T-cell (primary cell): ENCODE measurements around the gene EFS. TPM values are rescaled to one million over a fixed set of nuclear protein-coding genes. Genes with fewer than 3 reads are reported as not detected.

Experiments
- ATAC-seq, 4 experiments: fragments of 200-7000 bp in 3 of 4; fragments of 150-1000 bp in 1 of 4; cut with Tn5 transposase; replicated peaks in 1 of 4; 1 replicate in 3 of 4; 2 replicates in 1 of 4; pipeline ENCODE4 v1.10.0; 2021; ENCODE audit warnings: moderate library complexity in 3 of 4, mild to moderate bottlenecking in 2 of 4, moderate number of reproducible peaks in 1 of 4
- CTCF ChIA-PET, 2 donors: fragments of 300-600 bp; sonication (Branson Sonifier 250); formaldehyde crosslinking; loops; one replicate each; lab custom pipeline; 2022; ENCODE audit warnings: antibody characterized with exemption in 2 of 2; lab: Charles Lee
- POLR2A ChIA-PET, 2 donors: fragments of 300-600 bp; sonication (Branson Sonifier 250); formaldehyde crosslinking; loops; one replicate each; lab custom pipeline; 2022; ENCODE audit warnings: antibody characterized with exemption in 2 of 2; lab: Charles Lee
- DNase-seq, 35 experiments: peaks; one replicate each; pipeline versions ENCODE4 v3.0.0 to v3.0.0-alpha.2; 2013 to 2023
- H3K27ac ChIP-seq: one replicate; pipeline ENCODE4 v1.5.1; 2013; ENCODE audit warnings: low read length
- H3K27me3 ChIP-seq, 2 experiments: replicated peaks in 1 of 2; 1 replicate in 1 of 2; 2 replicates in 1 of 2; pipeline versions ENCODE4 v1.6.1 to v1.7.0; 2013; ENCODE audit warnings: low read length in 1 of 2, mixed read lengths in 1 of 2; ENCODE audit not compliant: control insufficient read depth in 2 of 2, insufficient read depth in 2 of 2; ENCODE audit errors: extremely low read depth in 1 of 2
- H3K36me3 ChIP-seq, 2 donors: 1 replicate in 1 of 2; 2 replicates in 1 of 2; pipeline versions ENCODE4 v1.6.1 to v1.7.0; 2013; ENCODE audit warnings: low read length in 1 of 2; ENCODE audit not compliant: control insufficient read depth in 2 of 2, insufficient read depth in 1 of 2; ENCODE audit errors: extremely low read depth in 1 of 2
- H3K4me1 ChIP-seq, 2 experiments: 1 replicate in 1 of 2; 2 replicates in 1 of 2; pipeline versions ENCODE4 v1.6.1 to v1.7.0; 2013; ENCODE audit warnings: low read length in 2 of 2, mixed read lengths in 1 of 2; ENCODE audit not compliant: insufficient read depth in 2 of 2, control insufficient read depth in 1 of 2; ENCODE audit errors: extremely low read depth in 1 of 2
- H3K4me3 ChIP-seq, 2 donors: 1 replicate in 1 of 2; 2 replicates in 1 of 2; pipeline versions ENCODE4 v1.5.1 to v1.7.0; 2013; ENCODE audit warnings: mild to moderate bottlenecking in 2 of 2, low read length in 1 of 2, moderate library complexity in 1 of 2; ENCODE audit not compliant: control insufficient read depth in 1 of 2; ENCODE audit errors: extremely low read depth in 1 of 2
- H3K9me3 ChIP-seq: 2 replicates; pipeline ENCODE4 v1.7.0; 2013
- H3K27ac Mint-ChIP-seq, 2 donors: one replicate each; pipeline ENCODE4 v1.8.0; 2020 to 2021; ENCODE audit warnings: mild to moderate bottlenecking in 2 of 2, mixed read lengths in 2 of 2
- H3K27me3 Mint-ChIP-seq, 2 donors: one replicate each; pipeline ENCODE4 v1.8.0; 2021 to 2022; ENCODE audit warnings: mixed read lengths in 2 of 2
- H3K36me3 Mint-ChIP-seq: one replicate; pipeline ENCODE4 v1.8.0; 2021; ENCODE audit warnings: mixed read lengths
- H3K4me1 Mint-ChIP-seq, 3 donors: one replicate each; pipeline ENCODE4 v1.8.0; 2020 to 2022; ENCODE audit warnings: mixed read lengths in 3 of 3, mild to moderate bottlenecking in 1 of 3
- H3K4me3 Mint-ChIP-seq, 3 donors: one replicate each; pipeline ENCODE4 v1.8.0; 2020 to 2022; ENCODE audit warnings: mild to moderate bottlenecking in 3 of 3, mixed read lengths in 3 of 3, moderate library complexity in 3 of 3
- H3K9me3 Mint-ChIP-seq, 3 donors: one replicate each; pipeline ENCODE4 v1.8.0; 2020 to 2022; ENCODE audit warnings: mixed read lengths in 3 of 3
- WGBS: methylation state at CpG from one replicate; pipeline ENCODE4 v1.1.5; 2013; ENCODE audit warnings: missing lambda C conversion rate; ENCODE audit not compliant: insufficient coverage; 5-methylcytosine and 5-hydroxymethylcytosine counted together
- total RNA-seq, 35 experiments: library from RNA in 6 of 35; stranded (reverse) in 6 of 35; fragments of 120-200 nt in 1 of 35; gene quantifications; one replicate each; pipeline versions ENCODE4 v1.2.1 to v1.2.4 and lab custom pipeline; 2013 to 2026

The EFS gene
- total RNA-seq, 5 donors from 2014 or later (not counting 1 experiment from before 2014, with no cell fraction given): 0.15 TPM; not detected in 4

DNA sequence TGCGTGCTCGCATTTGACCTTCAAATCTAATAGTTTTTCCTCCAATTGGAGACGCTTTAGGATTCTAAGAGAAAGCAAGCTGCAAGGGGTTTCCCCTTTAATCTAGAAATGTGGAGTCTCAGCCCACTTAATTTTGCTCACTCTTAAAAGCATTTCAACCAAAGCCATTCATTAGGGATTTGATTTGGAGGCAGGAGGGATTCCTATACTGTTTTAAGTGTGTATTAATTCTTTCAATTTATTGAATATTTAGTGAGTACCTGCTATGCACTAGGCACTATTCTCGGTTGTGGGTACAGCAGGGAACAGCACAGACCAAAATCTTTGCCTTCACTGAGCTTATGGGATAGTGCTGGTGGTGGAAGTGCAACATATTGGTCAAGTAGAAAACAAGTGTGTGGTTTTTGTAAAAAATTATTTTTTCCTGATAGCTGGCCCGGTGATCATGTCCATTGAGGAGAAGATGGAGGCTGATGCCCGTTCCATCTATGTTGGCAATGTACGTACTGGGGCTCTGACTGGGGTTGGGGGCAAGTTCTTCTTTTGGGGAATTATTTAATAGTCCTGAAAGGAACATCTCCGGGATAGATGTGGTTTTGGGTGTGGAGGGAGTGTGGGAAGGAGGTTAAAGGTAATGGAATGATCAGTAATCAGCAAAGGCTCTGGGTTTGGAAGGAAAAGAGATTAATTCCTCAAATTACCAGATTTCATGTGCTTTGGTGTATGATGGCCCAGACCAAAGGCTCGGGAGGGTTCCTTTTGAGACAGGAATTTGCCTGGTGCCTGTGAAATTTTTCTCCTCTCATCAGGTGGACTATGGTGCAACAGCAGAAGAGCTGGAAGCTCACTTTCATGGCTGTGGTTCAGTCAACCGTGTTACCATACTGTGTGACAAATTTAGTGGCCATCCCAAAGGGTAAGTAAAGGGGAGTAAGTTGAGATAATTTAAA, 42.1 kb downstream of the EFS start:
- Mint-ChIP-seq H3K27me3 (no peaks in the 10 kb centered on the region), H3K27ac (peak overlapping the region; percentile 84 to 85), H3K4me1 (peaks cover 30 to 33% (median 30%) of the 10 kb centered on the region in 3 donors), H3K4me3 (peak overlapping the region; percentile 88 to 93 (median 90)), H3K36me3 (peaks cover 23% of the 10 kb centered on the region), H3K9me3 (no peaks in the 10 kb centered on the region)
- H3K4me1 ChIP-seq: peaks cover 10 to 26% of the 10 kb centered on the region in 2 experiments
- POLR2A ChIA-PET: interaction anchor here (0.5 to 3.0 kb wide), 7 partner anchors 12 to 228 kb away, joined by 3 to 30 read pairs (median 5); partner anchors contain the start of genes ACIN1 (in 1 of the 2), C14orf119 (in 1 of the 2), NGDN (in 1 of the 2) and PPP1R3E (in 1 of the 2)
- peaks cover 6 to 32% of the 10 kb centered on the region in 2 donors for H3K36me3 ChIP-seq
- H3K27ac ChIP-seq: peak overlapping the region; percentile 78
- ATAC-seq (no peak), DNase-seq (no peak)
- CTCF ChIA-PET: interaction anchor here (0.5 to 6.6 kb wide), 17 partner anchors 12 to 866 kb away, joined by 3 to 93 read pairs (median 4); partner anchors contain the start of genes HOMEZ (in 1 of the 2), NGDN (in 1 of the 2) and PPP1R3E (in 1 of the 2)
- WGBS: 85% methylated on average over 5 of the region's 10 CpGs
- H3K9me3 ChIP-seq: no peaks in the 10 kb centered on the region
- peaks cover 0 to 3% of the 10 kb centered on the region in 2 experiments for H3K27me3 ChIP-seq
- H3K4me3 ChIP-seq: peak overlapping the region; percentile 80 to 92

DNA sequence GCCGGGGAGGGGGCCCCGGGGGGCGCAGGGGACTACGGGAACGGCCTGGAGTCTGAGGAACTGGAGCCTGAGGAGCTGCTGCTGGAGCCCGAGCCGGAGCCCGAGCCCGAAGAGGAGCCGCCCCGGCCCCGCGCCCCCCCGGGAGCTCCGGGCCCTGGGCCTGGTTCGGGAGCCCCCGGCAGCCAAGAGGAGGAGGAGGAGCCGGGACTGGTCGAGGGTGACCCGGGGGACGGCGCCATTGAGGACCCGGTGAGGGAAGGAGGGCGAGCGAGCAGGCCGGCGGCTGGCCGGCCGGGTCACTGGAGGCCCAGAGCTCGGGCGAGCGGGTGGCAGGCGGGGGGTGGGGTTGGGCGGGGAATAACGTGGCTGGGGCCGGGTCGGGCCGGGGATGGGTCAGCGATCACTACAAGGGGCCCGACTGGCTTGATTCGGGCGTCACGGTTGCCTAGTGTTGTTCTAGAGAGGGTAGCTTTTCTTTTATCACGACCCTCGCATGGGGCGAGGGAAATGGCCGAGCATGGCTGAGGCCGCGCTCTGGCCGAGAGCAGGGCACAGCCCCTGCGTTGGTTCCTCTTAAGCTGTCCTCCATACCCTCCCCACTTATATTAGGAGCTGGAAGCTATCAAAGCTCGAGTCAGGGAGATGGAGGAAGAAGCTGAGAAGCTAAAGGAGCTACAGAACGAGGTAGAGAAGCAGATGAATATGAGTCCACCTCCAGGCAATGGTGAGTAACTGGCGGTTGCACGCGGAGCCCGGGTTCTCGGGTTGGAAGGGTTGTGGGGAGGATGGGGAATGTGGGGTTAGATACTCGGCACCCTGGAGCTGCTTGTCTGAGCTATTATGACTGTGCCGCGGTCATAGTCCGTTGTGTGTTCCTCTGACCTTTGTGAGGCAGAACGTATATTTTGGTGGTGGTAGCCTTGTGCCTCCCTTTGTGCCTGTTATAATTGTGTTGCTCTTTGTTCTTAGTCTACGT, 43.1 kb downstream of the EFS start:
- peaks cover 10 to 26% of the 10 kb centered on the region in 2 experiments for H3K4me1 ChIP-seq
- DNase-seq: peak in 26 of 35 experiments; percentile 11 to 55 (median 28)
- Mint-ChIP-seq H3K4me3 (peak overlapping the region; percentile 88 to 93 (median 90)), H3K27me3 (no peaks in the 10 kb centered on the region), H3K36me3 (peaks cover 23% of the 10 kb centered on the region), H3K9me3 (no peaks in the 10 kb centered on the region), H3K4me1 (peaks cover 30 to 32% (median 30%) of the 10 kb centered on the region in 3 donors), H3K27ac (peak overlapping the region; percentile 84 to 85)
- peak overlapping the region; percentile 78 for H3K27ac ChIP-seq
- H3K4me3 ChIP-seq: peak overlapping the region; percentile 80 to 92
- WGBS: 1% methylated on average over 24 of the region's 64 CpGs
- H3K9me3 ChIP-seq: no peaks in the 10 kb centered on the region
- CTCF ChIA-PET: interaction anchor here (0.5 to 6.6 kb wide), 33 partner anchors 9 to 1885 kb away, joined by 3 to 93 read pairs (median 4); partner anchors contain the start of genes ACIN1 (in 1 of the 2), BCL2L2 (in 1 of the 2), C14orf119 (in 1 of the 2) and HOMEZ (in 1 of the 2)
- H3K36me3 ChIP-seq: peaks cover 6 to 32% of the 10 kb centered on the region in 2 donors
- peaks cover 0 to 6% of the 10 kb centered on the region in 2 experiments for H3K27me3 ChIP-seq
- ATAC-seq: peak in 3 of 4 experiments; percentile 1 to 3 (median 2)
- POLR2A ChIA-PET: interaction anchor here (0.5 to 3.0 kb wide), 15 partner anchors 11 to 819 kb away, joined by 3 to 30 read pairs (median 5); partner anchors contain the start of genes C14orf119 (in 2 of the 2), ACIN1 (in 1 of the 2), DAD1 (in 1 of the 2) and HOMEZ (in 1 of the 2)

DNA sequence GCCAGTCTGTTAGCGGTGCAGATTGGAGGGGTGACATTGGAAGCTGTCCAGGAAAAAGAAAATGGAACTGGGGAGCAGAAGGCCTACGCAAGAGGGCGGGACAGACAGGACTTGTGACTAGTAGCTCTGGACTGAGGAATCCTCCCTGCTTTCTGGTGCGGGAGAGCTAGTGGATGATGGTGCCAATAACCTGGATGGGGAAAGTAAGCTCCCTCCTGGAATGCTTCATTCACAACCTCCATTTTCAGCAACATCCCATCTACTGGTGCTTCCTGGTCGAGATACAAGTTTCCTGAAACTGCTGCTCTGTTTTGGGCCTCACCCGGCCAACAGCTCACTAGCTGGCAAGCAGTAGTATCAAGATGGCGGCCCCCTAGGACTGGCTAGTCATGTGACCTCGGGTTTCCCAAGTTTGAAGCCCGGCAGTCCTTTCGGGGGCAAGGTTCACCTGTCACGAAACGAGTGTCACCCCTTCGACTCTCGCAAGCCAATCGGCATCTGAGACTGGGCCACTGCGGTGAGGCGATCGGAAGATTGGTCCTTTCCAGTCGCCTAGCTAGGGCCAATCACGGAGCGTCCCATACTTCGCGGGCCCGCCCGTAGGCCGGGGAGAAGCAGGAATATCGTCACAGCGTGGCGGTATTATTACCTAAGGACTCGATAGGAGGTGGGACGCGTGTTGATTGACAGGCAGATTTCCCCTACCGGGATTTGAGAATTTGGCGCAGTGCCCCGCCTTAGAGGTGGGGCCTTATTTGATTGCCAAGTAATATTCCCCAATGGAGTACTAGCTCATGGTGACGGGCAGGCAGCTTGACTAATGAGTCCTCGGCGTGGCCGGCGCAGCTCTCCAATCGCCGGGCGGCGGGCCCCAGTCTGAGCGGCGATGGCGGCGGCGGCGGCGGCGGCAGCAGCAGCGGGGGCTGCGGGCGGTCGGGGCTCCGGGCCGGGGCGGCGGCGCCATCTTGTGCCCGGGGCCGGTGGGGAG, 44.1 kb downstream of the EFS start, which contains the start of gene PABPN1:
TSS of gene PABPN1 (plus strand) at position 874 of the 988 bp plus-strand sequence. CDS start at position 887, 13 bp downstream.
- POLR2A ChIA-PET: interaction anchor here (0.6 to 3.0 kb wide), 14 partner anchors 16 to 1580 kb away, joined by 3 to 30 read pairs (median 4); partner anchors contain the start of genes ABHD4 (in 1 of the 2), ACIN1 (in 1 of the 2), C14orf119 (in 1 of the 2) and DAD1 (in 1 of the 2)

DNA sequence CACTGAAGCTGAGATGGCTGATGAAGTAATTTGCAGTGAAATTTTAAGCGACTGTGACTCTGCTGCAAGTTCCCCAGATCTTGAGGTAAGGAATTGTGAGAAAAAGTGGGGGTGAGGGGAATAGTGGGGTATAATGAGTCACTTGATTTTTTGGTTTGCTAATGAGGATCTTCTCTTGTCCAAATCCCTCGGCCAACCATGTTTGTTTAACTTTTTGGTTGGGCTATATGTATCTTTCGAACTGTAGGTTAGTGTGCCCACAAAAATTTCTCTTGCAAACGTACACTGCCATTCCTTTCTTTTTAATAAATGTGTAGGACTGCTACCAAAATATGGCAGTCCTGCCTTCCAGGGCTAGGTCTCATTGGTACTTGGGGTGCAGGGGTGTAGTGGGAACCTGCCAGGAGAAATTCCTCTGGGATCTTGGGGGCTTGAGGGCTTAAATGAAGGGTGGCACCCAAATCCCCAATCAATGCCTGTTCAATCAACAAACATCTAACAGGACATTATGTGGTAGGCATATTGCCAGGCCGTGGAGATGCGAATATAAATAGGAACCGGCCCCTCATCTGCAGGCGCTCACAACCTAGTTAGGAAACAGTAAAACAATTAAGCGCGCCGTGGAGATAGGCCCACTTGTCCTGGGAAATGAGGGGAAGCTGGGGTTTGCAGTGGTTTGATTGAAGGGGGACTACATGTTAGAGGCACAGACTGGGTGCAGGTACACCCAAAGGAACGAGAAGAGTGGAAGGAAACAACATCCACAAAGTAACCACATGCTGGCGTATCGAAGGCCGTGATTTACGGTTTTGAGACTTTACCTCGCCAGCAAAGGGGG, 45.0 kb downstream of the EFS start:
- POLR2A ChIA-PET: interaction anchor here (0.6 to 3.0 kb wide), 8 partner anchors 15 to 731 kb away, joined by 4 to 30 read pairs (median 8); partner anchors contain the start of genes ACIN1 (in 1 of the 2), C14orf119 (in 1 of the 2), DAD1 (in 1 of the 2) and PPP1R3E (in 1 of the 2)
- Histone ChIP-seq H3K4me3 (peak overlapping the region; percentile 52 to 58), H3K9me3 (no peaks in the 10 kb centered on the region), H3K27me3 (peaks cover 0 to 9% of the 10 kb centered on the region in 2 experiments), H3K27ac (peak overlapping the region; percentile 98), H3K36me3 (peaks cover 6 to 25% of the 10 kb centered on the region in 2 donors), H3K4me1 (peaks cover 10 to 26% of the 10 kb centered on the region in 2 experiments)
- H3K4me1 Mint-ChIP-seq: peaks cover 30 to 32% (median 30%) of the 10 kb centered on the region in 3 donors
- WGBS: 90% methylated on average over 8 of the region's 17 CpGs
- DNase-seq: peak in 2 of 35 experiments; percentile 4 to 12
- H3K4me3 Mint-ChIP-seq: peak overlapping the region; percentile 82 to 93 (median 89)
- H3K9me3 Mint-ChIP-seq: no peaks in the 10 kb centered on the region
- peaks cover 21% of the 10 kb centered on the region for H3K36me3 Mint-ChIP-seq
- no peaks in the 10 kb centered on the region for H3K27me3 Mint-ChIP-seq
- H3K27ac Mint-ChIP-seq: peak overlapping the region; percentile 98
- no peak for ATAC-seq
- CTCF ChIA-PET: interaction anchor here in 1 of 2 donors (0.6 to 6.6 kb wide), 8 partner anchors 9 to 857 kb away, joined by 3 to 93 read pairs (median 5); partner anchors contain the start of genes ACIN1, C14orf119, HOMEZ and PPP1R3E

More for the DNA sequence above, 44.1 kb downstream of the EFS start, which contains the start of gene PABPN1:
- H3K9me3 ChIP-seq: no peaks in the 10 kb centered on the region
- peak within 1 kb of the TSS; percentile 98 for H3K27ac ChIP-seq
- peak; percentile 87 to 89 (median 88) for ATAC-seq
- peak; percentile 93 to 100 (median 98) for DNase-seq
- H3K4me1 ChIP-seq: peaks cover 10 to 26% of the 10 kb centered on the region in 2 experiments
- H3K27ac Mint-ChIP-seq: peak within 1 kb of the TSS; percentile 98
- WGBS: under 1% methylated on average over 60 of the region's 63 CpGs
- H3K27me3 Mint-ChIP-seq: no peaks in the 10 kb centered on the region
- H3K36me3 Mint-ChIP-seq: peaks cover 23% of the 10 kb centered on the region
- H3K4me3 ChIP-seq: peak within 1 kb of the TSS; percentile 80 to 92
- peak within 1 kb of the TSS; percentile 88 to 93 (median 90) for H3K4me3 Mint-ChIP-seq
- peaks cover 30 to 32% (median 30%) of the 10 kb centered on the region in 3 donors for H3K4me1 Mint-ChIP-seq
- H3K36me3 ChIP-seq: peaks cover 6 to 32% of the 10 kb centered on the region in 2 donors
- peaks cover 0 to 9% of the 10 kb centered on the region in 2 experiments for H3K27me3 ChIP-seq
- CTCF ChIA-PET: interaction anchor here (0.7 to 6.6 kb wide), 24 partner anchors 8 to 1884 kb away, joined by 3 to 93 read pairs (median 4); partner anchors contain the start of genes ACIN1 (in 1 of the 2), BCL2L2 (in 1 of the 2), C14orf119 (in 1 of the 2) and HOMEZ (in 1 of the 2)
- no peaks in the 10 kb centered on the region for H3K9me3 Mint-ChIP-seq
